ENCODE data around the gene SPATA32. TPM values are rescaled to one million over a fixed set of nuclear protein-coding genes. Genes with fewer than 3 reads are reported as not detected.
A peak's percentile ranks its signal among the peaks of the same experiment; 100 is the strongest.

SPATA32 gene
- total and polyA plus RNA-seq, 3 experiments from 2014 or later = 0.15 to 0.33 TPM; not detected in 1

DNA sequence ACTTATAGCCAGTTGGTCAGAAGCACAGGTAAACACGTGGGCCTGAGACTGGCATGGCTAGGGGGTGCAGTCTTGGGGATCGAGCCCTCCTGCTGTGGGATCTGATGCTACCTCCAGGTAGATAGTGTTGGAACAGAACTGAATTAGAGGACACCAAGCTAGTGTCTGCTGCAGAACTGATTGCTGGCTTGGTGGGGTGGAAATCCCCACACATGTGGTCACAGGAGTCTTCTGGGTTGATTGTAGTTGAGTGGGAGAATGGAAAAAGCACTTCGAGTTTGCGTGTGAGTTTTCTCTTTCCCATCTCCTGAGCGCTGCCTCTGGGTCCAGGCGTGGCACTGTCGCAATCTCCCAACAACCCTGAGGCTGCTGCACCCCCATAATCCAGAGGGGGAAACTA is 8.0 kb upstream of the SPATA32 start:
- ChIA-PET POLR2A (no interaction called here), CTCF (interaction anchor here (1.2 to 3.9 kb wide), 4 partner anchors 35 to 134 kb away, joined by 3 to 25 read pairs (median 6); partner anchors contain the start of gene ACBD4)
- no peaks in the 10 kb centered on the region for H3K9me3 Mint-ChIP-seq
- Histone ChIP-seq H3K9me3 (ENCODE audit: low read length) (no peaks in the 10 kb centered on the region), H3K4me3 (ENCODE audit: low read length) (no peak overlapping the region), H3K27me3 (ENCODE audit: insufficient read depth, low read length, poor library complexity, severe bottlenecking) (no peaks in the 10 kb centered on the region), H3K4me1 (ENCODE audit: insufficient read depth, low read length) (no peaks in the 10 kb centered on the region), H3K36me3 (ENCODE audit: insufficient read depth, low read length) (peaks cover 63% of the 10 kb centered on the region), H3K27ac (ENCODE audit: low read depth, low read length) (no peak overlapping the region)
- no peaks in the 10 kb centered on the region for H3K4me1 Mint-ChIP-seq
- peak overlapping the region in 4 of 8 donors; percentile 33 to 90 (median 68) for H3K27ac Mint-ChIP-seq
- H3K27me3 Mint-ChIP-seq = no peaks in the 10 kb centered on the region
- peaks cover 0 to 90% (median 10%) of the 10 kb centered on the region in 3 donors for H3K36me3 Mint-ChIP-seq
- no peak overlapping the region for H3K4me3 Mint-ChIP-seq
- DNase-seq = no peak

GRCh38 chr17:45267436-45268055 is 5.7 kb upstream of the SPATA32 start:
- Histone ChIP-seq H3K36me3 (ENCODE audit: insufficient read depth, low read length) (peaks cover 58% of the 10 kb centered on the region), H3K4me3 (ENCODE audit: low read length) (no peak overlapping the region), H3K27ac (ENCODE audit: low read depth, low read length) (no peak overlapping the region), H3K4me1 (ENCODE audit: insufficient read depth, low read length) (peaks cover 7% of the 10 kb centered on the region), H3K27me3 (ENCODE audit: insufficient read depth, low read length, poor library complexity, severe bottlenecking) (no peaks in the 10 kb centered on the region), H3K9me3 (ENCODE audit: low read length) (no peaks in the 10 kb centered on the region)
- H3K4me1 Mint-ChIP-seq = peaks cover 3 to 6% (median 5%) of the 10 kb centered on the region in 3 donors
- ChIA-PET POLR2A (interaction anchor here (1.1 kb wide), 1 partner anchor 19 kb away, joined by 4 read pairs; no protein-coding TSS in a partner anchor), CTCF (interaction anchor here (0.9 to 6.0 kb wide), 4 partner anchors 9 to 118 kb away, joined by 3 to 28 read pairs (median 9); no protein-coding TSS in a partner anchor)
- no peaks in the 10 kb centered on the region for H3K9me3 Mint-ChIP-seq
- H3K27me3 Mint-ChIP-seq = no peaks in the 10 kb centered on the region
- peaks cover 0 to 88% (median 8%) of the 10 kb centered on the region in 3 donors for H3K36me3 Mint-ChIP-seq
- no peak overlapping the region for H3K4me3 Mint-ChIP-seq
- H3K27ac Mint-ChIP-seq = peak overlapping the region in 5 of 8 donors; percentile 17 to 76 (median 34)
- DNase-seq = no peak

DNA sequence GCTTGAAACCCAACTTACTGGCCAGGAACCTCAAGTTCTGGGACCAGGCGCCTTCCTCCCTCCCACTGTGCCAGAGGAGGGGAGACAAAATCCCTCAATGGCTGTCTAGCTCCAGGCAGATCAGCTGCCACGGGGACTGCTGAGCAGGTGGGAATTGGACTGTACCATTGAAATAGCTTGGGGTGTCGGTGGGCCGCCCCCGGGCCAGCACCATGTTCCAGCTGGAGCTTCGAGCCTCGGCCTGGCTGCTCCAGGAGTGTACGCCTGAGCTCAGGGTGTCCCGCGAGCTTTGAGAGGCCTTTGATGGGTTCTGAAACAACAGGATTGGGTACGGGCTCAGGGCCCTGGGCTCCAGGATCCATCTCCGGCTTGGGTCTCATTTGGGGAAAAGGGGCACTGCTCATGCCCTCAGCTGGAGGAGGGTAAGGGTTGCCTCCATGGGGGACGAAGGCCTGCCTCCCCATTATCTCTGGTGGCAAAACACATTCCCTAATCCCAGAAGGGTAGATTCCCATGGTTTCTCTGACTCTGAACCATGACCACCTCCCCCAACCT is 4.6 kb upstream of the SPATA32 start:
- Histone ChIP-seq H3K27me3 (ENCODE audit: insufficient read depth, low read length, poor library complexity, severe bottlenecking) (no peaks in the 10 kb centered on the region), H3K27ac (ENCODE audit: low read depth, low read length) (no peak overlapping the region), H3K4me1 (ENCODE audit: insufficient read depth, low read length) (peaks cover 13% of the 10 kb centered on the region), H3K36me3 (ENCODE audit: insufficient read depth, low read length) (peaks cover 54% of the 10 kb centered on the region), H3K9me3 (ENCODE audit: low read length) (no peaks in the 10 kb centered on the region), H3K4me3 (ENCODE audit: low read length) (no peak overlapping the region)
- DNase-seq = no peak
- CTCF ChIA-PET = interaction anchor here (0.9 to 6.0 kb wide), 5 partner anchors 10 to 119 kb away, joined by 3 to 28 read pairs (median 6); no protein-coding TSS in a partner anchor
- POLR2A ChIA-PET = interaction anchor here (0.6 to 1.7 kb wide), 3 partner anchors 40 to 108 kb away, joined by 3 read pairs; no protein-coding TSS in a partner anchor
- Mint-ChIP-seq H3K9me3 (no peaks in the 10 kb centered on the region), H3K4me3 (no peak overlapping the region), H3K4me1 (peaks cover 5 to 16% (median 5%) of the 10 kb centered on the region in 3 donors), H3K27me3 (no peaks in the 10 kb centered on the region), H3K36me3 (peaks cover 0 to 80% (median 8%) of the 10 kb centered on the region in 3 donors), H3K27ac (peak overlapping the region in 2 of 8 donors; percentile 20 to 82)

GRCh38 chr17:45265821-45266220 is 3.9 kb upstream of the SPATA32 start:
- Mint-ChIP-seq H3K27ac (peak overlapping the region in 3 of 8 donors; percentile 17 to 65 (median 20)), H3K4me1 (peaks cover 5 to 20% (median 8%) of the 10 kb centered on the region in 3 donors), H3K27me3 (no peaks in the 10 kb centered on the region), H3K4me3 (no peak overlapping the region), H3K9me3 (no peaks in the 10 kb centered on the region), H3K36me3 (peaks cover 0 to 77% (median 8%) of the 10 kb centered on the region in 3 donors)
- ChIA-PET POLR2A (interaction anchor here (0.6 to 1.7 kb wide), 3 partner anchors 40 to 107 kb away, joined by 3 read pairs; no protein-coding TSS in a partner anchor), CTCF (interaction anchor here (1.1 to 6.0 kb wide), 5 partner anchors 10 to 52 kb away, joined by 3 to 28 read pairs (median 3); no protein-coding TSS in a partner anchor)
- no peaks in the 10 kb centered on the region for H3K27me3 ChIP-seq (ENCODE audit: insufficient read depth, low read length, poor library complexity, severe bottlenecking)
- peaks cover 50% of the 10 kb centered on the region for H3K36me3 ChIP-seq (ENCODE audit: insufficient read depth, low read length)
- DNase-seq = no peak
- H3K9me3 ChIP-seq (ENCODE audit: low read length) = no peaks in the 10 kb centered on the region
- peaks cover 20% of the 10 kb centered on the region for H3K4me1 ChIP-seq (ENCODE audit: insufficient read depth, low read length)
- no peak overlapping the region for H3K4me3 ChIP-seq (ENCODE audit: low read length)
- H3K27ac ChIP-seq (ENCODE audit: low read depth, low read length) = no peak overlapping the region

- Mint-ChIP-seq H3K9me3 (no peaks in the 10 kb centered on the region), H3K4me3 (no peak overlapping the region), H3K27me3 (no peaks in the 10 kb centered on the region), H3K36me3 (peaks cover 0 to 69% (median 8%) of the 10 kb centered on the region in 3 donors), H3K4me1 (peaks cover 8 to 20% (median 11%) of the 10 kb centered on the region in 3 donors), H3K27ac (peak overlapping the region in 1 of 8 donors; percentile 70)
- ChIA-PET POLR2A (no interaction called here), CTCF (interaction anchor here (1.1 to 6.0 kb wide), 4 partner anchors 12 to 53 kb away, joined by 3 to 28 read pairs (median 8); no protein-coding TSS in a partner anchor)
- peak in 1 of 5 donors; percentile 47 for DNase-seq
- Histone ChIP-seq H3K36me3 (ENCODE audit: insufficient read depth, low read length) (peaks cover 42% of the 10 kb centered on the region), H3K27ac (ENCODE audit: low read depth, low read length) (no peak overlapping the region), H3K4me3 (ENCODE audit: low read length) (no peak overlapping the region), H3K27me3 (ENCODE audit: insufficient read depth, low read length, poor library complexity, severe bottlenecking) (no peaks in the 10 kb centered on the region), H3K9me3 (ENCODE audit: low read length) (no peaks in the 10 kb centered on the region), H3K4me1 (ENCODE audit: insufficient read depth, low read length) (peaks cover 20% of the 10 kb centered on the region)
Observed at GRCh38 chr17:45264988-45265387, 3.1 kb upstream of the SPATA32 start.

DNA sequence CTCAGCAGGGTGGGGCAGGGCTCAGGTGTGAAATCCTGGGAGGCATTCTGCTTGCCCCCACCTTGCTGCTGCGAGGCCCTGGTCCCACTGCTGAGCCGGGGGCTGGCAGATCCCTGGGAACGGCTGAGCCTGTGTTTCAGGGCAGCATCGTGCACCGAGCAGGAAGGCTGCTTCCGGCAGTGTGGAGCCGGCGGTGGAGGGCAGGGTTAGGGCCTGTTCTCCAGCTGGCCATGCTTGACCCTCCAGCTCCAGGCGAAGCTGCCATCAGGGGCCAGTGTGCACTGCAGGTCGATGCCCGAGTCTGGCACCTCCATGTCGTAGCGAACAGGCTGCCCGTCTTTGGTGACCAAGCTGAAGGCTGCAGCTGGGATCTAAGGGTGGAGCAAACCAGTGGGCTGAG is 2.5 kb upstream of the SPATA32 start:
- H3K4me1 Mint-ChIP-seq = peaks cover 8 to 20% (median 11%) of the 10 kb centered on the region in 3 donors
- POLR2A ChIA-PET = no interaction called here
- H3K36me3 Mint-ChIP-seq = peaks cover 0 to 64% (median 8%) of the 10 kb centered on the region in 3 donors
- H3K4me3 Mint-ChIP-seq = no peak overlapping the region
- H3K36me3 ChIP-seq (ENCODE audit: insufficient read depth, low read length) = peaks cover 36% of the 10 kb centered on the region
- peaks cover 20% of the 10 kb centered on the region for H3K4me1 ChIP-seq (ENCODE audit: insufficient read depth, low read length)
- no peak overlapping the region for H3K27ac ChIP-seq (ENCODE audit: low read depth, low read length)
- CTCF ChIA-PET = interaction anchor here (1.2 to 6.0 kb wide), 2 partner anchors 17 to 46 kb away, joined by 3 to 28 read pairs; no protein-coding TSS in a partner anchor
- no peaks in the 10 kb centered on the region for H3K27me3 Mint-ChIP-seq
- no peaks in the 10 kb centered on the region for H3K27me3 ChIP-seq (ENCODE audit: insufficient read depth, low read length, poor library complexity, severe bottlenecking)
- no peak overlapping the region for H3K4me3 ChIP-seq (ENCODE audit: low read length)
- H3K27ac Mint-ChIP-seq = no peak overlapping the region
- no peaks in the 10 kb centered on the region for H3K9me3 ChIP-seq (ENCODE audit: low read length)
- no peaks in the 10 kb centered on the region for H3K9me3 Mint-ChIP-seq
- DNase-seq = peak in 1 of 5 donors; percentile 43

GRCh38 chr17:45263477-45263860 is 1.6 kb upstream of the SPATA32 start:
- no peak overlapping the region for H3K4me3 ChIP-seq (ENCODE audit: low read length)
- H3K9me3 ChIP-seq (ENCODE audit: low read length) = no peaks in the 10 kb centered on the region
- Mint-ChIP-seq H3K27me3 (no peaks in the 10 kb centered on the region), H3K36me3 (peaks cover 0 to 54% (median 5%) of the 10 kb centered on the region in 3 donors), H3K27ac (peak overlapping the region in 3 of 8 donors; percentile 83 to 91 (median 88)), H3K9me3 (no peaks in the 10 kb centered on the region), H3K4me3 (peak overlapping the region in 1 of 7 donors; percentile 6), H3K4me1 (peaks cover 8 to 20% (median 16%) of the 10 kb centered on the region in 3 donors)
- no peak overlapping the region for H3K27ac ChIP-seq (ENCODE audit: low read depth, low read length)
- DNase-seq = peak in 1 of 5 donors; percentile 35
- ChIA-PET POLR2A (interaction anchor here (0.7 kb wide), 1 partner anchor 16 kb away, joined by 3 read pairs; no protein-coding TSS in a partner anchor), CTCF (interaction anchor here (0.6 to 6.0 kb wide), 8 partner anchors 14 to 123 kb away, joined by 3 to 28 read pairs (median 4); partner anchors contain the start of gene FMNL1)
- H3K36me3 ChIP-seq (ENCODE audit: insufficient read depth, low read length) = peaks cover 32% of the 10 kb centered on the region
- H3K4me1 ChIP-seq (ENCODE audit: insufficient read depth, low read length) = peaks cover 20% of the 10 kb centered on the region
- no peaks in the 10 kb centered on the region for H3K27me3 ChIP-seq (ENCODE audit: insufficient read depth, low read length, poor library complexity, severe bottlenecking)

All from CD8-positive, alpha-beta memory T cell (primary cell).